Measurements from ENCODE around the gene ZNF679. TPM values are rescaled to one million over a fixed set of nuclear protein-coding genes. Genes with fewer than 3 reads are reported as not detected.
A peak's percentile ranks its signal among the peaks of the same experiment; 100 is the strongest.

The ZNF679 gene
- total RNA-seq, 1 donor from 2014 or later: not detected

GRCh38 chr7:64300641-64301405 lies 72.5 kb downstream of the ZNF679 start:
- DNase-seq (ENCODE audit: low spot score in 2 of 2): no peak
- H3K4me3 ChIP-seq: no peak overlapping the region
- H3K4me1 ChIP-seq: no peaks in the 10 kb centered on the region
- intact Hi-C loops (cut with DNase I): no loop called here
- H3K27me3 ChIP-seq: no peaks in the 10 kb centered on the region
- H3K27ac ChIP-seq: no peak overlapping the region
- no peak for TF ChIP-seq CTCF (IDR thresholded peaks at IDR 0.05)
- H3K36me3 ChIP-seq: no peaks in the 10 kb centered on the region
- no peaks in the 10 kb centered on the region for H3K9me3 ChIP-seq

GRCh38 chr7:64307254-64308015 lies 79.2 kb downstream of the ZNF679 start:
- intact Hi-C loops (cut with DNase I): no loop called here
- Histone ChIP-seq H3K36me3 (no peaks in the 10 kb centered on the region), H3K9me3 (no peaks in the 10 kb centered on the region), H3K27me3 (no peaks in the 10 kb centered on the region), H3K27ac (peak overlapping the region; percentile 81 to 85), H3K4me3 (peak overlapping the region; percentile 64 to 68), H3K4me1 (peaks cover 0 to 11% of the 10 kb centered on the region in 2 donors)
- DNase-seq (ENCODE audit: low spot score in 2 of 2): peak; percentile 85 to 98
- no peak for TF ChIP-seq CTCF (IDR thresholded peaks at IDR 0.05)

GRCh38 chr7:64308016-64308270 lies 79.7 kb downstream of the ZNF679 start:
- H3K27ac ChIP-seq: peak overlapping the region; percentile 81 to 85

GRCh38 chr7:64310426-64310825 lies 82.2 kb downstream of the ZNF679 start:
- Histone ChIP-seq H3K27me3 (no peaks in the 10 kb centered on the region), H3K4me3 (no peak overlapping the region), H3K27ac (no peak overlapping the region), H3K36me3 (no peaks in the 10 kb centered on the region), H3K4me1 (peaks cover 0 to 20% of the 10 kb centered on the region in 2 donors), H3K9me3 (no peaks in the 10 kb centered on the region)
- TF ChIP-seq CTCF (IDR thresholded peaks at IDR 0.05): no peak
- intact Hi-C loops (cut with DNase I): loop anchor here (5.0 to 10.0 kb wide), 3 partner anchors 482 to 1792 kb away; partner anchors contain the start of gene ZNF138
- DNase-seq (ENCODE audit: low spot score in 2 of 2): no peak

More at GRCh38 chr7:64308016-64308270, 79.7 kb downstream of the ZNF679 start:
- H3K9me3 ChIP-seq: no peaks in the 10 kb centered on the region
- H3K4me1 ChIP-seq: peaks cover 0 to 11% of the 10 kb centered on the region in 2 donors
- H3K36me3 ChIP-seq: no peaks in the 10 kb centered on the region
- intact Hi-C loops (cut with DNase I): no loop called here
- no peaks in the 10 kb centered on the region for H3K27me3 ChIP-seq
- H3K4me3 ChIP-seq: peak overlapping the region; percentile 64 to 68
- no peak for DNase-seq (ENCODE audit: low spot score in 2 of 2)
- TF ChIP-seq CTCF (IDR thresholded peaks at IDR 0.05): no peak

GRCh38 chr7:64312826-64313225 lies 84.6 kb downstream of the ZNF679 start:
- Histone ChIP-seq H3K36me3 (no peaks in the 10 kb centered on the region), H3K4me1 (peaks cover 0 to 11% of the 10 kb centered on the region in 2 donors), H3K27ac (peak overlapping the region in 1 of 2 donors; percentile 6), H3K27me3 (no peaks in the 10 kb centered on the region), H3K9me3 (no peaks in the 10 kb centered on the region), H3K4me3 (no peak overlapping the region)
- intact Hi-C loops (cut with DNase I): loop anchor here (2.0 to 10.0 kb wide), 5 partner anchors 250 to 1789 kb away; partner anchors contain the start of genes ZNF107, ZNF138 and ZNF680
- DNase-seq (ENCODE audit: low spot score in 2 of 2): no peak
- no peak for TF ChIP-seq CTCF (IDR thresholded peaks at IDR 0.05)

Data from ascending aorta (tissue), 2 donors.